Neural progenitor cell (in vitro differentiated cells): ENCODE results near the gene TDP2.

Experiments
- EZH2phosphoT487 ChIP-seq: fragments of 200-600 bp; sonication (generic); IDR thresholded peaks from 2 replicates; pipeline ENCODE4 v1.6.1; 2017; ENCODE audit warnings: antibody characterized with exemption
- TF ChIP-seq, protein P1 (sequence below): fragments of 200-600 bp; sonication (generic); IDR thresholded peaks from 2 replicates; pipeline ENCODE4 v1.5.1; 2017; ENCODE audit warnings: antibody characterized with exemption, mild to moderate bottlenecking

GRCh38 chr6:24692415-24692814 is 25.7 kb upstream of the TDP2 start:
- TF ChIP-seq, protein P1, sequence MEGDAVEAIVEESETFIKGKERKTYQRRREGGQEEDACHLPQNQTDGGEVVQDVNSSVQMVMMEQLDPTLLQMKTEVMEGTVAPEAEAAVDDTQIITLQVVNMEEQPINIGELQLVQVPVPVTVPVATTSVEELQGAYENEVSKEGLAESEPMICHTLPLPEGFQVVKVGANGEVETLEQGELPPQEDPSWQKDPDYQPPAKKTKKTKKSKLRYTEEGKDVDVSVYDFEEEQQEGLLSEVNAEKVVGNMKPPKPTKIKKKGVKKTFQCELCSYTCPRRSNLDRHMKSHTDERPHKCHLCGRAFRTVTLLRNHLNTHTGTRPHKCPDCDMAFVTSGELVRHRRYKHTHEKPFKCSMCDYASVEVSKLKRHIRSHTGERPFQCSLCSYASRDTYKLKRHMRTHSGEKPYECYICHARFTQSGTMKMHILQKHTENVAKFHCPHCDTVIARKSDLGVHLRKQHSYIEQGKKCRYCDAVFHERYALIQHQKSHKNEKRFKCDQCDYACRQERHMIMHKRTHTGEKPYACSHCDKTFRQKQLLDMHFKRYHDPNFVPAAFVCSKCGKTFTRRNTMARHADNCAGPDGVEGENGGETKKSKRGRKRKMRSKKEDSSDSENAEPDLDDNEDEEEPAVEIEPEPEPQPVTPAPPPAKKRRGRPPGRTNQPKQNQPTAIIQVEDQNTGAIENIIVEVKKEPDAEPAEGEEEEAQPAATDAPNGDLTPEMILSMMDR = no peak
- no peak for TF ChIP-seq EZH2phosphoT487
